HG03060 (cell line): ENCODE data around the gene NEU4.
"Not testable (repeated sequence)": the region's sequence is repeated elsewhere in the genome, so short reads cannot be mapped to it uniquely, and the experiment has no call there.

ENCODE experiments used
- ATAC-seq: cut with Tn5 transposase; IDR thresholded peaks from one replicate; pipeline ENCODE4 v1.9.1; 2021; ENCODE audit warnings: low read depth, moderate number of reproducible peaks; ENCODE audit not compliant: unreplicated experiment

The NEU4 gene, protein sequence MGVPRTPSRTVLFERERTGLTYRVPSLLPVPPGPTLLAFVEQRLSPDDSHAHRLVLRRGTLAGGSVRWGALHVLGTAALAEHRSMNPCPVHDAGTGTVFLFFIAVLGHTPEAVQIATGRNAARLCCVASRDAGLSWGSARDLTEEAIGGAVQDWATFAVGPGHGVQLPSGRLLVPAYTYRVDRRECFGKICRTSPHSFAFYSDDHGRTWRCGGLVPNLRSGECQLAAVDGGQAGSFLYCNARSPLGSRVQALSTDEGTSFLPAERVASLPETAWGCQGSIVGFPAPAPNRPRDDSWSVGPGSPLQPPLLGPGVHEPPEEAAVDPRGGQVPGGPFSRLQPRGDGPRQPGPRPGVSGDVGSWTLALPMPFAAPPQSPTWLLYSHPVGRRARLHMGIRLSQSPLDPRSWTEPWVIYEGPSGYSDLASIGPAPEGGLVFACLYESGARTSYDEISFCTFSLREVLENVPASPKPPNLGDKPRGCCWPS

DNA sequence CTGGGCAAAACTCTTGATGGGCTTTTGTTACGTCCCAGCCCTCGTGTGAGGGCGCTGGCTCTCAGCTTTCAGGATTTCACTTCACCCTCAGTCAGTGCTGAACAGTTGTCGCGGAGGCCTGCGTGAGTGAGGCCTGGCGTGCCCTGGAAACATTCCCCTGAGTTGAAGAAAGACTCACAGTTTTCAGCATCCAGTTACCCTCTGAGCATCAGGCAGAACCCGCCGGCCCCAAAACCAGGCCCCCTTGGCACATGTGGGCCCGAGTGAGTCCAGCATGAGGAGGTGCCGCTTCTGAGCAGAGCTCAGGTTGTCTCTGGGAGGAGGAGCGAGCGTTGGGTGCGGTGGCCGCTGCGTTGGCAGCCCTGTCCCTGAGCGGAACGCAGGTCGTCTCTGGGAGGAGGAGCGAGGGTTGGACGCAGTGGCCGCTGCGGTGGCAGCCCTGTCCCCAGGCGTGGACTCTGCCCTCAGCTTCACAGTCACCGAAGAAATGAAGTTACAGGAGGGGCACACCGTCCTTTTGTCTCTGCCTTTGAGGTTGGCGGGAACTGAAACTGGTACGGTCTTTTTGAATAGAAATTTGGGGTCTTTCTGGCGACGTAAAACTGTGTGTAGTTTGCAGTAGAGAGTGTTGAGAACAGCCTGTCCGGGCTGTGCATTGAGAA lies at the start of gene NEU4:
Gene NEU4 (plus strand): TSS at position 473 of the 662 bp plus-strand sequence. CDS start 5,292 bp downstream, outside the sequence.
- no peak for ATAC-seq

DNA sequence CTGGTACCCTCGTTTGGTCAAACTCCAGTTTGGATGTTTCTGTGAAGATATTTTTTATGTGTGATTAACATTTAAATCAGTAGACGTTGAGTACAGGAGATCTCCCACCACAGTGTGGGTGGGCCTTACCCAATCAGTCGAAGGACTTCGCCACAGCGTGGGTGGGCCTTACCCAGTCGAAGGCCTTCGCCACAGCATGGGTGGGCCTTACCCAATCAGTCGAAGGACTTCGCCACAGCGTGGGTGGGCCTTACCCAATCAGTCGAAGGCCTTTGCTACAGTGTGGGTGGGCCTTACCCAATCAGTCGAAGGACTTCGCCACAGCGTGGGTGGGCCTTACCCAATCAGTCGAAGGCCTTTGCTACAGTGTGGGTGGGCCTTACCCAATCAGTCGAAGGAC lies 49.1 kb upstream of the NEU4 start:
- ATAC-seq = not testable (repeated sequence)

DNA sequence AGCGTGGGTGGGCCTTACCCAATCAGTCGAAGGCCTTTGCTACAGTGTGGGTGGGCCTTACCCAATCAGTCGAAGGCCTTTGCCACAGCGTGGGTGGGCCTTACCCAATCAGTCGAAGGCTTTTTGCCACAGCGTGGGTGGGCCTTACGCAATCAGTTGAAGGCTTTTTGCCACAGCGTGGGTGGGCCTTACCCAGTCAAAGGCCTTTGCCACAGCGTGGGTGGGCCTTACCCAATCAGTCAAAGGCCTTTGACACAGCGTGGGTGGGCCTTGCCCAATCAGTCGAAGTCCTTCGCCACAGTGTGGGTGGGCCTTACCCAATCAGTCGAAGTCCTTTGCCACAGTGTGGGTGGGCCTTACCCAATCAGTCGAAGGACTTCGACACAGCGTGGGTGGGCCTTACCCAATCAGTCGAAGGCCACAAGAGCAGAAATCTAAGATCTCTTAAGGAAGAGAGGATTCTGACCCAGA lies 48.7 kb upstream of the NEU4 start:
- no peak for ATAC-seq

DNA sequence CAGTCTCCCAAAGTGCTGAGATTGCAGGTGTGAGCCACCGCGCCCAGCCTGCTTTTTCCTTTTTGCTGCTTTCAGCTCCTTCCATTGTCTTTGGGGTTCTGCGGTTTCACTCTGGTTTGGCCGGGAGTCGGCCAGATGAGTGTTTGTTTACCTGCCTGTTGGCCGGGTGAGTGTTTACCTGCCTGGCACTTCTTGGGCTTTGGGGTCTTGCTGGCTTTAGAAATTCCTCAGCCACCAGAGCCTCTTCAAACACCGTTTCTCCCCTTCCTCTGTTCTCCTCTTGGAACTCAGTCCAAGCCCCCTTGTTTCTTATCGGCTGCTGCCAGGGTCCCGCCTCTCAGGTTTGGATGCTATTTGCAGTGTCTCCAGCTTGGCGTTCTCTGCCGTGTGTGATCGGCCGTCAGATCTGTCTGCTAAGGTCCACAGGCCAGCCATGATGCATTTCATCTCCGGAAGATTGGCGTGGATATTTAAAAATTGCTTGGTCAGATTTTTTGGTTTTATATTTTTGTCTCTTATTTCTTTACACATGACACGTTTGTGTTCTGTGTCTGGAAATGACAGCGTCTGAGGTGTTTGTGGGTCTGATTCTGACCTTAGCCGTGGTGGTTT lies 46.6 kb upstream of the NEU4 start:
- no peak for ATAC-seq

DNA sequence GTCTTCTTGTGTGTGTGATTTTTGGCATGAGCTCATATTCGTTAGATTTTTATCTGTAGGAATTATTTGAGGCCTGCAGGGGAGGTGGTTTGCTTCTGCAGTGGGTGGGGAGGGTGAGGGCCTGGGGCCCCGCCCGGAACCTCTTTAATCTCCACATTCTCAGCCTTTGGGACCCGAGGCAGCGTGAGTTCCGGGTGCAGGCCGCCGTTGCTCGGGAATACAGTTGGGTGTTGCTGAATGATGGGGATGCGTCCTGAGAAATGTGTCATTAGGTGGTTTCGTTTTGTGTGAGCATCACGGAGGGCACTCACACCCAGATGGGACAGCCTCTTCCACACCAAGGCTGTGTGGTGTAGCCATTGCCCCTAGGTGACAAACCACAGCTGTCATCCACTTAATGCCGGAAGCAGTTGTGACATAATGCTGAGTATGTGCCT lies 46.0 kb upstream of the NEU4 start:
- no peak for ATAC-seq

DNA sequence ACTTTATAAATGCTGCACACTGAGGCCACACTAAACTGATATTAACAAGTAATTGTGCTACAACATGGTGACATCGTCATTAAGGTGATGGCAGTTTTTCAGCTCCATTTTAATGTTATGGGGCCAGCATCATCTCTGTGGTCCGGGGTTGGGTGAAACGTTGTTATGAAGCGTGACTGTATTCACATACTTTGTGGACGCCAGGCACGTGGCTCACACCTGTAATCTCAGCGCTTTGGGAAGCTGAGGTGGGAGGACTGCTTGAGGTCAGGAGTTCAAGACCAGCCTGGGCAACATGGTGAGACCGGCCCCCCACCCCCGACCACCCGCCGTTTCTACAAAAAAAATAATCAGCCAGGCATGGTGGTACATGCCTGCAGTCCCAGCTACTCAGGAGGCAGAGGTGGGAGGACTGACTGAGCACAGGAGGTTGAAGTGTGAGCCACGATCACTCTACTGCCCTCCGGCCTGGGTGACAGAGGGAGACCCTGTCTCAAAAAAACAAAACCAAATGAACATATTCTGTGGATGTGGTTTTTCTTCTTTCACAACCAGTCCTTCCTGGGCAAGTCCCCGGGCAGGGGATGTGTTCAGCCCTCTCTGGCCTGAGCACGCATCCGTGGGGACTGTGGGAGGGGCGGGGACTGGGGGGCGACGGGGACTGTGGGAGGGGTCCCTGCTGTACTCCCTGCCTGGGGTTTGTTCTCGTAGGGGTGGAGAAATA lies 45.3 kb upstream of the NEU4 start:
- ATAC-seq = no peak

DNA sequence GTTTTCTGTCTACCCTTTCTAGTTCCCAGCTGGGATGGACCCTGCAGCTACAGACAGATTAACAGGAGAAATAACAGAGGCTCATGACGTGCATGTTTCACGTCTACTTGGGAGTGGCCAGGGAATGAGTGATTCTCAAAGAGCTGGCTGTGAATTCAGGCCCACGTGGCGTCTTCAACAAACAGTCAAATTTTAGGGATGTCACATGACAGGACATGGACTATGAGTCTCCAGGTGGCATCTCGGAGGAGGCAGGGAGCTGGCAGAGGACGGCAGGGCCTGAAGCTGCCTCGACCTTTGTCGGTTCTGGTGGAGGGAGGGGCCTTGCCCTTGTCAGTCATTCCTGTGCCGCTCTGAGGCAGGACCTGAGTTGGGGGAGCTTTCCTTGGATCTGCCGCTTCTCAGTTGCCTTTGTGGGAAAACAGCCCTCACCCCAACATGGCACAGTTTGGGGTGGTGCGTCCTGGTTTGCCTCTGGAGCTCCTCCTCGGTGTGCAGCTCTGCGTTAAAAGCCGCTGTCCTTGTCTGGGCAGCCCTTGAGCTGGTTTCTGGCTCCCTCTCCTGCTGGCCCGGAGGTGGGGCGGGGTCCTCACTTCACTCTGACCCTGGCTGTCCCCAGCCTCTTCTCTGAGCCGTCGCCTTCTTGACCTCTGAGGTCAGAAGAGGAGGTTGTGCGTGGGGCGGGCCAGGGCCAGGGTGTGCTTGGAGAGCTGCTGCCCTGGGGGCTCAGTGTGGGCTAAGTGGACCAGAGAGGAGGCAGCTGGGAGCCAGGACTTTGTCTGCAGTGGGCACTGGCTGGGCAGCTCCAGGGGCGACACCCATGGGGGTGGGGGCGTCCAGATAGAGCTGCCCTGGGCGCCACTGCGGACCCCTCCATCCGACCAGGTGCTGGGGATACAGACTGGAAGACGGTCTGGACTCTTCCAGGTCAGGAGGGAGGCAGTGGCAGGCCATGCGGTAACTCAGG lies 44.4 kb upstream of the NEU4 start:
- ATAC-seq = no peak

DNA sequence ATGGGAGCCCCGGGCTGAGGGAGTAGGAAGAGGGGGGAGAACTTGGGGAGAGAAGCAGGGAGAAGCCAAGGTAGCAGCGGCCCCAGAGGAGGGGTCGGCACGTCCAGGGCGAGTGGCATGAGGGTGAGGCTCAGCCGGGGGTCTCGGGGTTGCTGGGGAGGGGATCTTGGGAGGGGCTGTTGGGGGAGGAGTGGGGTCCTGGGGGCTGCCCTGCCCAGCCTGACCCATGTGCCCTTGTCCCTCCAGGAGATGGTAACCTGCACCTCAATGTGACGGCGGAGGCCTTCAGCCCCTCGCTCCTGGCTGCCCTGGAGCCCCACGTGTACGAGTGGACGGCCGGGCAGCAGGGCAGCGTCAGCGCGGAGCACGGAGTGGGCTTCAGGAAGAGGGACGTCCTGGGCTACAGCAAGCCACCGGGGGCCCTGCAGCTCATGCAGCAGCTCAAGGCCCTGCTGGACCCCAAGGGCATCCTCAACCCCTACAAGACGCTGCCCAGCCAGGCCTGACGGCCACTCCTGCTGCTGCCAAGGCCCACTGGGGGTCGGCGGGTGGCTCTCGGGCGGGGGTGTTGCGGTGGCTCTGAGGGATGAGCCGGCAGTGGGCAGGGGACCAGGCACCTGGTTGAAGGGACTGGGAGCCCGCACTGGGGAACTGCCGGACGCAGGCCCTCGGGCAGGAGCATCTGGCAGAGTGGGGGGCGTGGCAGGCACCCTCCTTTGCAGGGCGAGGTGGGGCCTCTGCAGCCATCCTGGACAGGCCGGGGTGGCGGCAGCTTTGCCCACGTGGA lies 41.3 kb upstream of the NEU4 start:
- no peak for ATAC-seq

DNA sequence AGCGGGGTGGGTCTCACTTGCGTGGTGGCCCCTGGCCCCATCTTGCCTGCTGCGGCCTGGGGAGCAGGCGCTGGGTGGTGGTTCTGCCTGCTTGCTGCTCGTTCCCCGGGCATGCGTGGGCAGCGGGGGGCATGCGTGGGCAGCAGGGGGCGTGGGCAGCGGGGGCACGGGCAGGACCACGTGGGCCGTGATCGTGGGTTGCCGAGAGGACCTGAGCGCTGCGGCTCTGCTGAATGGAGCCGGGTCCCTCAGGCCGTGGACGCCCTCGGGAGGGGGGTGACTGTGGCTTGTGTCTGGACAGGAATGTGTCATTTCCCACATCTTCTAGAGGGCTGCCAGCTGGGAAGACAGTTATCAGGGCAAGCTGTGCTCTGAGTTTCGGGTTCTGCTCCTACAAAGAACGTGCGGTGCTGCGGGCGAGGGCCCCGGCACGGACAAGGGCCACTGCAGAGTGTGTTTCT lies 40.7 kb upstream of the NEU4 start:
- no peak for ATAC-seq

DNA sequence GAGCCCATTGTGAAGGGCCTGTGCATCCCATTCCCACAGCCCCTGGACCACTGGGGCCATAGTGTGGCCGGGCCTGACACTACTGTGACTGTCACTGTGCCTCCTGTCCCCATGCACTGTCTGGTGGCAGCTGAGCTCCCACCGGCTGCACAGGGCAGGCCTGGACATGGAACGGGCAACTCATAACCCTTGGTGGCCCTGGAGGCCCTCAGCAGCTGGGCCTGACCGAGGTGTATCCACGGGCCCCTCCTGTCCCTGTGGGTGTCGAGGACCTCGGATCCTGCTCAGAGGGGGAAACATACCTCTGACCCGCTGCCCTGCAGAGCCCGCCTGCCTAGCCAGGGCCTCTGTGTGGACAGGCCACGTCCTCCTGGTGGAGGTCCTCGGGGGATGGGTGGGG lies 40.1 kb upstream of the NEU4 start:
- ATAC-seq = no peak

DNA sequence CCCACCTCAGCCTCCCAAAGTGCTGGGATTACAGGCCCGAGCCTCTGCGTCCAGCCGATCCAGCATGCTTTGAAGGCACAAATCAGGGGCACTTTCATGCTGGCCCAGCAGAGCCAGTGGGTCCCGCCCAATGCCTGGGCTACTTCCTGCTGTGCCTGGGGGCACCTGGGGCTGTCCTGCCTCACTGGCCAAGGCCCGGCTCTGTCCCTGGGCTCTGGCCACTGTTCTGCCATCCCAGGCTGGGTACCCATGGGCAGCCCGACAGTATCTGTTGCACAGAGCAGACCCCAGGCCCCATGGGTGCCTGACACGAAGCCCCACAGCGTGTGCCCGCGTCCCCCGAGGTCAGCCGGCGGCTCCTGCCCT lies 39.2 kb upstream of the NEU4 start:
- ATAC-seq = no peak

DNA sequence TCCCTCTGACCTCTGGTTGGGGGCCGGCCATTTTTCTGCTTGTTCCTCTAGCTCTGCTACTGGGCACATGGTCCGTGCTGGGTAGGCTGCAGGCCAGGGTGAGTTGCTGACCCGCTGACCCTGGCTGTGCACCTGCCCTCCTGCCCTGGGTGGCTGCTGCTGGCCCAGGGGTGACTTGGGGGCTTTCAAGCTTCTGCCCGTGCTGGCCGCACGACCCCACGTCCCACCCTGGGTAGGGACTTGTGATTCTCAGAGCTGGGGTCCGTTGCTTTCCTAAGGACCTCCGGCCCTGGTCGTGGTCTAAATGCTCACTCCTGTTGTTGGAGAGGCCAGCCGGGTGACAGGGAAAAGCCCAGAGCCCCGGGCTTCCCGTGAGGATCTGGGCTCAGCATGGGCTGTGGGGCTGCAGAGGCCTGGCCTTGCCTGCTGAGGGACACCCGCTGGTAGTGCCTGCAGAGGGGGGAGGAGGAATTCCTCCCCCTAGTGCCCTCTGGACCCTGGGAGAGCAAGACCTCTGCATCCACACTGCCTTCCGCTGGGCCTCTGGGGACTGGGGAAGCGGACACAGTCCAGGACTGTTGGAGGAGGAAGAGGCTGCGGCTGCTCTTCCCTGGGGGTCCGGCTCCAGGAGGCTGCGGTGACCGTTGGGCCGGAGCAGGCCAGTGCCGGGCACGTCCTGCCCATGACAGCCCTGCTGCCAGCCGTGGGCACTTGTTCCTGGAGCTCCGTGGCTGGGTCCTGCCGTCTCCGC lies 38.6 kb upstream of the NEU4 start:
- no peak for ATAC-seq

DNA sequence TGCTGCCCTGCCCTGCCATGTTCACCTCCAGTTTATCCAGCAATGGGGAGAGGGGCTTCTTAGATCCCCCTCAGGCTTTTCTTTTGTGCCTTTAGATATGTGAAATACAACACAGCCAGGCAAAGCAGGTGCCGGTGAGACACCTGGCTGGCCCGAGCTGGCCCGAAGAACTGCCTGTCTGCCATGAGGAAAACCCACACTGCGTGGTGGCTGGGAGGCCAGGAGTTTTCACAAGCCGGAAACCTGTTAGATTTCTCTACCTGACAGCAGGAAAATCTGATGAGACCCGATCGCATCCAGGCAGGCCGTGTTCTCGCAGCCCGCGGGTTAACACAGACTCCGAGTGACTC lies 38.1 kb upstream of the NEU4 start:
- ATAC-seq = no peak

DNA sequence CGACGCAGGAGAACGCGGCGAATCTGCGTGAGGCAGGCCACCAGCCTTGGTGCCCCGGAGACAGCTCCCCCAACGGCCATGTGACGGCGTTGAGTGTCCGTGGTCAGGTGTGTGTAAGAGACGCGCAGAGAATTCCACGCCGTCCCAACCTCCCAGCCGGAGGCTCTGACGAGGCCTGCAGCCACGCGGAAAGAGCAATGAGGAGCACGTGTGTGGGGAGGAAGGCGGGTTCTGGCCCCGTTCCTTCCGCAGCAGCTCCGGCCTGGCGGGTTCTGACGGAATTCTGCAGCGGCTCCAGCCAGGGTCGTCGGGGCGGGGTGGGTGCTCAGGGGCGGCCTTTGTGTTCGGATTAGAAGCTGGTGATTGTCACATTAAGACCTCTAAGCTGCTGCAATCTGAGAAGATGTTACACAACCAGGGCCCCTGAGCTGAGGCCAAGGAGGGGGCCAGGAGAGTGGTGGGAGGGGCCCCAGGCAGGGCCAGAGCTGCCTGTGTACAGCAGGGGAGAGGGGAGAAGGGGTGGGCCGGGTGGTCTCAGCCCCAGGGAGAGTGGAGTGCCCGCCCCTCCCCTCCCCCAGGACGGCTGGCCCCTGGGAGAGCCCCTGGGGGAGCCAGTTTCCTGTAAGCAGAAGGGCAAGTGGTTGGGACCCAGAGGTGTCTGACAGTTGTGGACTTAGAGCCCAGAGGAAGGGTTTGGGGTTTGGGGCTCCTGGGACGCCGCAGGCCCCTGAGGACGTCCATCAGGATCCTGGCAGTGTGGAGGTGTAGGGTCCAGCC lies 37.5 kb upstream of the NEU4 start:
- no peak for ATAC-seq

DNA sequence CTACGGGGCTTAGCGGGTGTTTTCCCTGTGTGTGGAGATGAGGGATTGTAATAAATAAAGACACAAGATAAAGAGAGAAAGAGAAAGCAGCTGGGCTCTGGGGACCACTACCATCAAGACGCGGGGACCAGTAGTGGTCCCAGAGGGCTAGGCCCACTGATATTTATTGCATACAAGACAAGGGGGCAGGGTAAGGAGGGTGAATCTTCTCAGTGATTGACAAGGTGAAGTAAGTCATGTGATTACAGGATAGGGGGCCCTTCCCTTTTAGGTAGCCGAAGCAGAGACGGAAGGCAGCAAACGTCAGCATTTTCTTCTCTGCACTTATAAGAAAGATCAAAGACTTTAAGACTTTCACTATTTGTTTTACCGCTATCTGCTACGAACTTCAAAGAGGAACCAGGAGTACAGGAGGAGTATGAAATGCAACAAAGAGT lies 36.9 kb upstream of the NEU4 start:
- no peak for ATAC-seq

DNA sequence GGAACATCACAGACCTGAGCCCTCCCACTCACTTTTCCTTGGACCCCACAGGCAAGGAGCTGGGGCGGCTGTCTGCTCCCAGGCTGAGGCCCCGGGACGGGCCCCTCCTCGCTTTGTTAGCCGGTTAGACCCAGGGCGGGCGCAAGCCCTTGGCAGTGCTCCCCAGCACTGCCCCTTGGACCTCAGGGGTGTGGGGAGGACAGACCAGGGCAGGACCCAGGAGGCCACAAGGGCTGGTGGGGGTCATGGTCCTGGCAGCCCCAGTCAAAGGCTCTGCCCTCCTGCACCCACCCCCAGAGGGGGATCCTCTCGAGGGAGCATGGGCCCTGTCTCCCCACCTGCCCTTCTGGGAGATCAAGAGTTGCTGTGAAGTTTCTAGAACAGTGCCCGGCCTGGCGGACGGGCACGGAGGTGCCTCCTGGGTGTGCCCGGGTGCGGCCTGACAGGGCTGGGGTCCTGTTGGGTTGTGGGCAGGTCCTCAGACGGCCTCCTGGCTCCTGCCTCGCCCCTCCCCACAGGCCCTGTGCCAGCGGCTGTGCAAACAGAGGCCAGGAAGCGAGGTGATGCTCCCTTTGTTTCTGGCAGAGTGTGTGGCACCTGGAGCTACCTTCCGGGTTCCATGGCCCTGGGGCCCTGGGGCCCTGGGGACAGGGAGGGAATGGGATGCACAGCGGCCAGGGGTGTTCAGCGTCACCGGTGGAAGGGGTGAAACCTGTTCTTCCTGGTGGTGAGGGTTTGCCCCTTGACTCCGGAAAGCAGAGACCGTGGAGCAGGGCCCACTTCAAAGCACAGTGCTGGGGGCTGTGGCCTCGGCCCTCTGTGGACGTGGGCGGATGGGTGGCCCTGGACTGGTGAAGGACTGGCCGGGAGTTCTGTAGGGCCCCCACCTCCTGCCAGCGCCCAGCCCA lies 35.2 kb upstream of the NEU4 start:
- no peak for ATAC-seq
